H1 (cell line): ENCODE data around the gene DYTN. TPM values are rescaled to one million over a fixed set of nuclear protein-coding genes. Genes with fewer than 3 reads are reported as not detected.

Source experiments
- CTCF ChIA-PET: fragments of 300-600 bp; sonication (Branson Sonifier 250); formaldehyde crosslinking; loops from one replicate; lab custom pipeline; 2021; ENCODE audit not compliant: partially characterized antibody; lab: Charles Lee
- POLR2A ChIA-PET: fragments of 300-600 bp; sonication (Branson Sonifier 250); formaldehyde crosslinking; loops from one replicate; lab custom pipeline; 2021; ENCODE audit warnings: inconsistent platforms; ENCODE audit not compliant: partially characterized antibody; lab: Charles Lee
- DNase-seq, 2 experiments: peaks; one replicate each; pipeline versions ENCODE4 v3.0.0 to v3.0.0-alpha.2; 2010 to 2022; ENCODE audit warnings: low spot score in 2 of 2, low read depth in 1 of 2, mixed read lengths in 1 of 2
- FAIRE-seq: peaks from 2 replicates; lab custom pipeline; 2011; peaks lifted over from hg19 to GRCh38; lab: Jason Lieb, UNC
- H2AFZ ChIP-seq: 2 replicates; pipeline ENCODE4 v1.8.1; 2012; ENCODE audit warnings: low read length, inconsistent platforms
- H2AK5ac ChIP-seq: 2 replicates; pipeline ENCODE4 v1.6.1; 2013; ENCODE audit warnings: low read depth, low read length
- H2BK120ac ChIP-seq: replicated peaks from 2 replicates; pipeline ENCODE3; 2013; ENCODE audit warnings: low read depth, low read length, inconsistent platforms
- H2BK12ac ChIP-seq: 2 replicates; pipeline ENCODE4 v1.6.1; 2013; ENCODE audit warnings: low read depth, low read length
- H2BK15ac ChIP-seq: 2 replicates; pipeline ENCODE4 v1.6.1; 2013; ENCODE audit warnings: low read length
- H2BK20ac ChIP-seq: 2 replicates; pipeline ENCODE4 v1.6.1; 2013; ENCODE audit warnings: low read length
- H2BK5ac ChIP-seq: 2 replicates; pipeline ENCODE4 v1.6.1; 2013; ENCODE audit warnings: low read depth, low read length
- H3K14ac ChIP-seq: 2 replicates; pipeline ENCODE4 v1.6.1; 2013; ENCODE audit warnings: inconsistent platforms; ENCODE audit not compliant: insufficient read length
- H3K18ac ChIP-seq: 2 replicates; pipeline ENCODE4 v1.6.1; 2013; ENCODE audit warnings: low read length; ENCODE audit errors: extremely low read depth
- H3K23ac ChIP-seq: 2 replicates; pipeline ENCODE4 v1.6.1; 2013; ENCODE audit warnings: inconsistent platforms; ENCODE audit not compliant: insufficient read length
- H3K23me2 ChIP-seq: 2 replicates; pipeline ENCODE4 v1.6.1; 2013; ENCODE audit warnings: low read depth, low read length
- H3K27ac ChIP-seq: 2 replicates; pipeline ENCODE4 v1.6.1; 2011; ENCODE audit warnings: low read depth, low read length, inconsistent platforms
- H3K27me3 ChIP-seq, 4 experiments: replicated peaks in 1 of 4; 1 replicate in 1 of 4; 2 replicates in 3 of 4; pipeline versions ENCODE4 v1.6.1 to v1.8.1; 2011 to 2013; ENCODE audit warnings: low read length in 3 of 4, mild to moderate bottlenecking in 3 of 4, inconsistent platforms in 2 of 4, mixed read lengths in 2 of 4, moderate library complexity in 1 of 4; ENCODE audit not compliant: control insufficient read depth in 3 of 4, insufficient read depth in 3 of 4; ENCODE audit errors: extremely low read depth in 1 of 4
- H3K36me3 ChIP-seq, 4 experiments: 2 replicates each; pipeline versions ENCODE4 v1.6.1 to v1.8.1; 2011 to 2013; ENCODE audit warnings: mild to moderate bottlenecking in 4 of 4, low read length in 3 of 4, moderate library complexity in 2 of 4, control low read depth in 1 of 4, inconsistent platforms in 1 of 4; ENCODE audit not compliant: insufficient read depth in 4 of 4, control insufficient read depth in 2 of 4
- H3K4ac ChIP-seq: replicated peaks from 2 replicates; pipeline ENCODE3; 2013; ENCODE audit warnings: low read length, low read depth, mixed read lengths, inconsistent platforms; ENCODE audit not compliant: insufficient read length
- H3K4me1 ChIP-seq, 4 experiments: replicated peaks in 1 of 4; 1 replicate in 1 of 4; 2 replicates in 3 of 4; pipeline versions ENCODE4 v1.6.1 to v1.8.1; 2011 to 2013; ENCODE audit warnings: low read length in 3 of 4, inconsistent platforms in 2 of 4, mixed read lengths in 1 of 4; ENCODE audit not compliant: insufficient read depth in 4 of 4, control insufficient read depth in 3 of 4
- H3K4me2 ChIP-seq, 2 experiments: 2 replicates each; pipeline versions ENCODE4 v1.6.1 to v1.8.1; 2011 to 2013; ENCODE audit warnings: low read depth in 2 of 2, low read length in 2 of 2, control low read depth in 1 of 2, inconsistent platforms in 1 of 2, mild to moderate bottlenecking in 1 of 2; ENCODE audit not compliant: insufficient read depth in 1 of 2
- H3K4me3 ChIP-seq, 4 experiments: fragments of 200-600, 300-600 bp in 1 of 4; sonication (generic), shearing (Covaris generic), sonication (Bioruptor Twin) in 1 of 4; 2 replicates each; pipeline versions ENCODE4 v1.5.1 to v1.8.1; 2011 to 2016; ENCODE audit warnings: low read length in 4 of 4, low read depth in 3 of 4, control low read depth in 2 of 4, inconsistent platforms in 2 of 4, mild to moderate bottlenecking in 2 of 4, mixed read lengths in 1 of 4, moderate library complexity in 1 of 4; ENCODE audit not compliant: insufficient read depth in 2 of 4; ENCODE audit errors: extremely low read depth in 1 of 4
- H3K56ac ChIP-seq: replicated peaks from 2 replicates; pipeline ENCODE3; 2013; ENCODE audit warnings: low read depth, mild to moderate bottlenecking, mixed read lengths, low read length, inconsistent platforms; ENCODE audit not compliant: insufficient read length
- H3K79me1 ChIP-seq: 2 replicates; pipeline ENCODE4 v1.6.1; 2013; ENCODE audit warnings: low read depth, low read length, control low read depth
- H3K79me2 ChIP-seq, 2 experiments: 2 replicates each; pipeline versions ENCODE4 v1.6.1 to v1.8.1; 2012 to 2013; ENCODE audit warnings: low read length in 2 of 2, mild to moderate bottlenecking in 2 of 2, inconsistent platforms in 1 of 2; ENCODE audit not compliant: insufficient read depth in 2 of 2, control insufficient read depth in 1 of 2
- H3K9ac ChIP-seq, 4 experiments: replicated peaks in 1 of 4; 1 replicate in 1 of 4; 2 replicates in 3 of 4; pipeline versions ENCODE4 v1.6.1 to v1.8.1; 2011 to 2013; ENCODE audit warnings: low read depth in 3 of 4, low read length in 3 of 4, control low read depth in 2 of 4, mild to moderate bottlenecking in 2 of 4, moderate library complexity in 2 of 4, inconsistent platforms in 1 of 4; ENCODE audit errors: extremely low read depth in 1 of 4
- H3K9me3 ChIP-seq, 2 experiments: 2 replicates each; pipeline versions ENCODE4 v1.6.1 to v1.8.1; 2012 to 2013; ENCODE audit warnings: mild to moderate bottlenecking in 2 of 2, moderate library complexity in 2 of 2, control low read depth in 1 of 2, inconsistent platforms in 1 of 2, low read depth in 1 of 2, low read length in 1 of 2, mixed read lengths in 1 of 2; ENCODE audit not compliant: insufficient read depth in 2 of 2
- H4K20me1 ChIP-seq, 2 experiments: replicated peaks in 1 of 2; 2 replicates each; pipeline versions ENCODE3 to v1.8.1; 2011 to 2013; ENCODE audit warnings: inconsistent platforms in 2 of 2, low read length in 2 of 2, mild to moderate bottlenecking in 1 of 2; ENCODE audit not compliant: insufficient read depth in 2 of 2, control insufficient read depth in 1 of 2
- H4K5ac ChIP-seq: 2 replicates; pipeline ENCODE4 v1.6.1; 2013; ENCODE audit warnings: low read length, low read depth, mixed read lengths, inconsistent platforms; ENCODE audit not compliant: insufficient read length
- H4K8ac ChIP-seq: 2 replicates; pipeline ENCODE4 v1.8.0; 2013; ENCODE audit warnings: mild to moderate bottlenecking, moderate library complexity, low read length, inconsistent platforms; ENCODE audit not compliant: insufficient read depth; ENCODE audit errors: extremely low read depth
- H4K91ac ChIP-seq: replicated peaks from 2 replicates; pipeline ENCODE3; 2013; ENCODE audit warnings: low read length, mixed read lengths, inconsistent platforms; ENCODE audit not compliant: insufficient read length
- CEBPB ChIP-seq: IDR thresholded peaks from 2 replicates; pipeline ENCODE4 v1.6.1; 2012; ENCODE audit warnings: low read depth, low read length
- CREB1 ChIP-seq: IDR thresholded peaks from 2 replicates; pipeline ENCODE4 v1.6.1; 2012; ENCODE audit warnings: inconsistent platforms
- CTBP2 ChIP-seq: IDR thresholded peaks from 2 replicates; pipeline ENCODE4 v1.7.0; 2011; ENCODE audit warnings: borderline replicate concordance, mild to moderate bottlenecking, moderate library complexity, mixed read lengths, low read length; ENCODE audit not compliant: insufficient read depth, insufficient read length
- E2F6 ChIP-seq: IDR thresholded peaks from 2 replicates; pipeline ENCODE4 v1.6.1; 2012; ENCODE audit warnings: inconsistent platforms
- MAX ChIP-seq: IDR thresholded peaks from 2 replicates; pipeline ENCODE4 v1.6.1; 2012; ENCODE audit warnings: inconsistent platforms
- NANOG ChIP-seq: IDR thresholded peaks from 2 replicates; pipeline ENCODE4 v1.6.1; 2011; ENCODE audit warnings: low read length, low read depth, mild to moderate bottlenecking, inconsistent platforms; ENCODE audit not compliant: insufficient read depth, poor library complexity, severe bottlenecking
- POLR2A ChIP-seq, 2 experiments: IDR thresholded peaks; 1 replicate in 1 of 2; 2 replicates in 1 of 2; pipeline ENCODE4 v1.6.1; 2011; ENCODE audit warnings: low read depth in 2 of 2, low read length in 2 of 2, mild to moderate bottlenecking in 2 of 2; ENCODE audit errors: control extremely low read depth in 1 of 2
- POLR2AphosphoS5 ChIP-seq: IDR thresholded peaks from 2 replicates; pipeline ENCODE4 v1.6.1; 2011; ENCODE audit warnings: low read depth, low read length
- SIRT6 ChIP-seq: IDR thresholded peaks from one replicate; pipeline ENCODE4 v1.7.1; 2012; ENCODE audit warnings: low read length, inconsistent platforms
- TAF1 ChIP-seq: IDR thresholded peaks from 2 replicates; pipeline ENCODE4 v1.6.1; 2011; ENCODE audit warnings: mild to moderate bottlenecking, low read depth, low read length
- TAF7 ChIP-seq: optimal IDR thresholded peaks from 2 replicates; pipeline ENCODE3; 2011; ENCODE audit warnings: low read depth, mild to moderate bottlenecking, inconsistent platforms, low read length, moderate library complexity, borderline replicate concordance
- TBP ChIP-seq: IDR thresholded peaks from 2 replicates; pipeline ENCODE4 v1.6.1; 2011; ENCODE audit warnings: low read depth, low read length, improper control_type of control experiment
- WGBS, 2 experiments: shearing (Covaris generic) in 1 of 2; methylation state at CpG; one replicate each; pipeline versions ENCODE4 v1.1.6 to v1.1.7; 2013 to 2015; ENCODE audit warnings: low lambda C conversion rate in 2 of 2, mixed read lengths in 2 of 2, inconsistent platforms in 1 of 2, low coverage in 1 of 2, missing lambda C conversion rate in 1 of 2; ENCODE audit not compliant: insufficient replicate concordance in 2 of 2, insufficient coverage in 1 of 2, insufficient read length in 1 of 2; ENCODE audit errors: extremely low coverage in 1 of 2, missing lambda C conversion rate in 1 of 2; 5-methylcytosine and 5-hydroxymethylcytosine counted together
- polyA plus RNA-seq, 7 experiments: library from polyadenylated mRNA; depleted of rRNA in 3 of 7; stranded (reverse) in 5 of 7; unstranded in 2 of 7; fragments of >200 nt in 5 of 7; fragments of 200-250 nt in 2 of 7; gene quantifications; 1 replicate in 5 of 7; 2 replicates in 1 of 7; 4 replicates in 1 of 7; pipeline versions ENCODE4 v1.2.1 to v1.2.3, GENCODE V29; 2011 to 2013; ENCODE audit warnings: missing spikeins in 2 of 7, mixed read lengths in 2 of 7
- total RNA-seq: library from RNA; stranded (reverse); fragmentation: NEBNext Ultra II Directional; extraction: Animal tissue kit (Norgen Biotek cat#: 25700); gene quantifications from 2 replicates; pipeline ENCODE4 v1.2.1, GENCODE V29; 2021
- TF ChIP-seq, protein P1 (sequence below): IDR thresholded peaks from 2 replicates; pipeline ENCODE4 v1.6.1; 2012; ENCODE audit warnings: low read length, inconsistent platforms

Gene DYTN
- total and polyA plus RNA-seq, 2 of the 8 experiments (the other 6 are each of a cell fraction or from before 2014, with no cell fraction given), result not detected

- no peak overlapping the region for H4K91ac ChIP-seq
- no peaks in the 10 kb centered on the region for H3K79me1 ChIP-seq
- H3K23ac ChIP-seq, result no peak overlapping the region
- H3K4me2 ChIP-seq, result no peak overlapping the region
- H3K27ac ChIP-seq, result no peak overlapping the region
- no peak overlapping the region for H3K18ac ChIP-seq
- no peak overlapping the region for H3K4ac ChIP-seq
- H3K27me3 ChIP-seq, result no peaks in the 10 kb centered on the region
- H2BK15ac ChIP-seq, result no peak overlapping the region
- H3K79me2 ChIP-seq, result no peaks in the 10 kb centered on the region
- H3K36me3 ChIP-seq, result no peaks in the 10 kb centered on the region
- no peaks in the 10 kb centered on the region for H3K9me3 ChIP-seq
- no peak overlapping the region for H2BK120ac ChIP-seq
- H4K5ac ChIP-seq, result no peak overlapping the region
- H3K9ac ChIP-seq, result no peak overlapping the region
- ChIA-PET POLR2A (interaction anchor here (0.9 kb wide), 1 partner anchor 9 kb away, joined by 3 read pairs; no protein-coding TSS in a partner anchor), CTCF (interaction anchor here (1.4 to 2.7 kb wide), 2 partner anchors 28 to 74 kb away, joined by 3 to 8 read pairs; no protein-coding TSS in a partner anchor)
- no peak overlapping the region for H2BK5ac ChIP-seq
- H3K4me3 ChIP-seq, result no peak overlapping the region
- no peak overlapping the region for H4K8ac ChIP-seq
- no peaks in the 10 kb centered on the region for H4K20me1 ChIP-seq
- no peak overlapping the region for H3K14ac ChIP-seq
- no peak overlapping the region for H2BK12ac ChIP-seq
- TF ChIP-seq, protein P1, sequence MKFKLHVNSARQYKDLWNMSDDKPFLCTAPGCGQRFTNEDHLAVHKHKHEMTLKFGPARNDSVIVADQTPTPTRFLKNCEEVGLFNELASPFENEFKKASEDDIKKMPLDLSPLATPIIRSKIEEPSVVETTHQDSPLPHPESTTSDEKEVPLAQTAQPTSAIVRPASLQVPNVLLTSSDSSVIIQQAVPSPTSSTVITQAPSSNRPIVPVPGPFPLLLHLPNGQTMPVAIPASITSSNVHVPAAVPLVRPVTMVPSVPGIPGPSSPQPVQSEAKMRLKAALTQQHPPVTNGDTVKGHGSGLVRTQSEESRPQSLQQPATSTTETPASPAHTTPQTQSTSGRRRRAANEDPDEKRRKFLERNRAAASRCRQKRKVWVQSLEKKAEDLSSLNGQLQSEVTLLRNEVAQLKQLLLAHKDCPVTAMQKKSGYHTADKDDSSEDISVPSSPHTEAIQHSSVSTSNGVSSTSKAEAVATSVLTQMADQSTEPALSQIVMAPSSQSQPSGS, result no peak
- no peak for TF ChIP-seq CEBPB
- TF ChIP-seq POLR2A (IDR thresholded peaks at IDR 0.05; ENCODE audit: control extremely low read depth in 1 of 2, low read depth in 2 of 2, low read length in 2 of 2), result no peak
- TF ChIP-seq NANOG, result no peak
- TF ChIP-seq TAF7, result no peak
- no peak for TF ChIP-seq TBP
- TF ChIP-seq TAF1, result no peak
- no peak for TF ChIP-seq CTBP2
- TF ChIP-seq E2F6, result no peak
- TF ChIP-seq CREB1, result no peak
- no peak for TF ChIP-seq POLR2AphosphoS5
- no peak for TF ChIP-seq SIRT6
- TF ChIP-seq MAX, result no peak
- no peak for FAIRE-seq
- no peak overlapping the region for H2AK5ac ChIP-seq
- H2AFZ ChIP-seq, result no peak overlapping the region
- DNase-seq, result no peak
- H3K56ac ChIP-seq, result no peak overlapping the region
- 81% methylated on average over 5 of the region's 5 CpGs; no CpG with 5 or more reads in 1 of the 2 experiments for WGBS, 2 experiments
- H3K4me1 ChIP-seq, result no peaks in the 10 kb centered on the region
- no peaks in the 10 kb centered on the region for H3K23me2 ChIP-seq
- H2BK20ac ChIP-seq, result no peak overlapping the region
Measured at GRCh38 chr2:206708286-206708685, 9.9 kb downstream of the DYTN start.
